Measurements from ENCODE around the gene CSH2.

Gene CSH2

GRCh38 chr17:63853260-63853659, 20.2 kb downstream of the CSH2 start:
- ATAC-seq: no peak
- TF ChIP-seq ZNF565 (CRISPR knock-in tag; conservative IDR thresholded peaks at IDR 0.05; ENCODE audit: low read depth) (no peak), ZNF70 (CRISPR knock-in tag; IDR thresholded peaks at IDR 0.05) (no peak), TOX (CRISPR knock-in tag; IDR thresholded peaks at IDR 0.05; ENCODE audit: borderline replicate concordance) (no peak), ESRRG (CRISPR knock-in tag; IDR thresholded peaks at IDR 0.05) (no peak), ISL1 (CRISPR knock-in tag; IDR thresholded peaks at IDR 0.05) (no peak), GLIS3 (CRISPR knock-in tag; IDR thresholded peaks at IDR 0.05) (no peak), CSRNP3 (CRISPR knock-in tag; IDR thresholded peaks at IDR 0.05) (no peak)

GRCh38 chr17:63850401-63850800, 23.1 kb downstream of the CSH2 start:
- TF ChIP-seq ZC3H10 (CRISPR knock-in tag; IDR thresholded peaks at IDR 0.05): no peak
- TF ChIP-seq ZNF565 (CRISPR knock-in tag; conservative IDR thresholded peaks at IDR 0.05; ENCODE audit: low read depth): no peak
- no peak for TF ChIP-seq POU6F1 (CRISPR knock-in tag; IDR thresholded peaks at IDR 0.05; ENCODE audit: borderline replicate concordance, low read depth)
- no peak for TF ChIP-seq ZFP30 (CRISPR knock-in tag; IDR thresholded peaks at IDR 0.05)
- no peak for TF ChIP-seq OSR1 (CRISPR knock-in tag; IDR thresholded peaks at IDR 0.05)
- TF ChIP-seq PPARA (CRISPR knock-in tag; IDR thresholded peaks at IDR 0.05; ENCODE audit: borderline replicate concordance): no peak
- no peak for TF ChIP-seq ISL1 (CRISPR knock-in tag; IDR thresholded peaks at IDR 0.05)
- no peak for TF ChIP-seq PATZ1 (CRISPR knock-in tag; IDR thresholded peaks at IDR 0.05; ENCODE audit: borderline replicate concordance)
- no peak for TF ChIP-seq TSHZ2 (CRISPR knock-in tag; IDR thresholded peaks at IDR 0.05)
- TF ChIP-seq TCF4 (CRISPR knock-in tag; IDR thresholded peaks at IDR 0.05; ENCODE audit: borderline replicate concordance): no peak
- TF ChIP-seq CSDC2 (CRISPR knock-in tag; IDR thresholded peaks at IDR 0.05): no peak
- no peak for TF ChIP-seq CREB5 (CRISPR knock-in tag; IDR thresholded peaks at IDR 0.05; ENCODE audit: low read depth)
- no peak for TF ChIP-seq ARNTL (CRISPR knock-in tag; IDR thresholded peaks at IDR 0.05; ENCODE audit: borderline replicate concordance, low read depth)
- no peak for TF ChIP-seq ZNF8 (CRISPR knock-in tag; IDR thresholded peaks at IDR 0.05)
- TF ChIP-seq ESRRG (CRISPR knock-in tag; IDR thresholded peaks at IDR 0.05): no peak
- no peak for TF ChIP-seq ZFP3 (CRISPR knock-in tag; IDR thresholded peaks at IDR 0.05)
- TF ChIP-seq GLIS3 (CRISPR knock-in tag; IDR thresholded peaks at IDR 0.05): no peak
- TF ChIP-seq TOX (CRISPR knock-in tag; IDR thresholded peaks at IDR 0.05; ENCODE audit: borderline replicate concordance): no peak
- TF ChIP-seq BACH2 (CRISPR knock-in tag; IDR thresholded peaks at IDR 0.05; ENCODE audit: borderline replicate concordance): no peak
- ATAC-seq: no peak
